Measurements from ENCODE around the gene QRICH2. TPM values are rescaled to one million over a fixed set of nuclear protein-coding genes. Genes with fewer than 3 reads are reported as not detected.

QRICH2 gene
- total RNA-seq, 1 donor from 2014 or later = 18.5 TPM

- Mint-ChIP-seq H3K9me3 (ENCODE audit: low read depth) (no peaks in the 10 kb centered on the region), H3K4me1 (ENCODE audit: low read depth) (peaks cover 35% of the 10 kb centered on the region), H3K36me3 (ENCODE audit: insufficient read depth) (peaks cover 4% of the 10 kb centered on the region), H3K4me3 (ENCODE audit: low read depth) (peak overlapping the region; percentile 82), H3K27ac (peak overlapping the region; percentile 89), H3K27me3 (no peaks in the 10 kb centered on the region)
- TF ChIP-seq, protein P1, sequence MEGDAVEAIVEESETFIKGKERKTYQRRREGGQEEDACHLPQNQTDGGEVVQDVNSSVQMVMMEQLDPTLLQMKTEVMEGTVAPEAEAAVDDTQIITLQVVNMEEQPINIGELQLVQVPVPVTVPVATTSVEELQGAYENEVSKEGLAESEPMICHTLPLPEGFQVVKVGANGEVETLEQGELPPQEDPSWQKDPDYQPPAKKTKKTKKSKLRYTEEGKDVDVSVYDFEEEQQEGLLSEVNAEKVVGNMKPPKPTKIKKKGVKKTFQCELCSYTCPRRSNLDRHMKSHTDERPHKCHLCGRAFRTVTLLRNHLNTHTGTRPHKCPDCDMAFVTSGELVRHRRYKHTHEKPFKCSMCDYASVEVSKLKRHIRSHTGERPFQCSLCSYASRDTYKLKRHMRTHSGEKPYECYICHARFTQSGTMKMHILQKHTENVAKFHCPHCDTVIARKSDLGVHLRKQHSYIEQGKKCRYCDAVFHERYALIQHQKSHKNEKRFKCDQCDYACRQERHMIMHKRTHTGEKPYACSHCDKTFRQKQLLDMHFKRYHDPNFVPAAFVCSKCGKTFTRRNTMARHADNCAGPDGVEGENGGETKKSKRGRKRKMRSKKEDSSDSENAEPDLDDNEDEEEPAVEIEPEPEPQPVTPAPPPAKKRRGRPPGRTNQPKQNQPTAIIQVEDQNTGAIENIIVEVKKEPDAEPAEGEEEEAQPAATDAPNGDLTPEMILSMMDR (IDR thresholded peaks at IDR 0.05; ENCODE audit: unreplicated experiment) = no peak
- no peak for DNase-seq (ENCODE audit: low spot score, unreplicated experiment)
Measured at GRCh38 chr17:76267051-76267576, 41.0 kb downstream of the QRICH2 start.

GRCh38 chr17:76266244-76266938 lies 41.7 kb downstream of the QRICH2 start:
- peak overlapping the region; percentile 82 for H3K4me3 Mint-ChIP-seq (ENCODE audit: low read depth)
- TF ChIP-seq, protein P1 (IDR thresholded peaks at IDR 0.05; ENCODE audit: unreplicated experiment) = no peak
- H3K9me3 Mint-ChIP-seq (ENCODE audit: low read depth) = no peaks in the 10 kb centered on the region
- H3K27ac Mint-ChIP-seq = peak overlapping the region; percentile 89
- no peak for DNase-seq (ENCODE audit: low spot score, unreplicated experiment)
- no peaks in the 10 kb centered on the region for H3K27me3 Mint-ChIP-seq
- peaks cover 4% of the 10 kb centered on the region for H3K36me3 Mint-ChIP-seq (ENCODE audit: insufficient read depth)
- peaks cover 40% of the 10 kb centered on the region for H3K4me1 Mint-ChIP-seq (ENCODE audit: low read depth)

GRCh38 chr17:76265624-76266243 lies 42.3 kb downstream of the QRICH2 start:
- Mint-ChIP-seq H3K27ac (no peak overlapping the region), H3K36me3 (ENCODE audit: insufficient read depth) (peaks cover 4% of the 10 kb centered on the region), H3K9me3 (ENCODE audit: low read depth) (no peaks in the 10 kb centered on the region), H3K27me3 (no peaks in the 10 kb centered on the region), H3K4me3 (ENCODE audit: low read depth) (peak overlapping the region; percentile 82), H3K4me1 (ENCODE audit: low read depth) (peaks cover 44% of the 10 kb centered on the region)
- peak; percentile 41 for DNase-seq (ENCODE audit: low spot score, unreplicated experiment)
- TF ChIP-seq, protein P1 (IDR thresholded peaks at IDR 0.05; ENCODE audit: unreplicated experiment) = no peak

- peak within 1 kb of the TSS; percentile 96 for H3K27ac Mint-ChIP-seq
- peaks cover 44% of the 10 kb centered on the region for H3K4me1 Mint-ChIP-seq (ENCODE audit: low read depth)
- TF ChIP-seq, protein P1 (IDR thresholded peaks at IDR 0.05; ENCODE audit: unreplicated experiment) = no peak
- H3K27me3 Mint-ChIP-seq = no peaks in the 10 kb centered on the region
- no peaks in the 10 kb centered on the region for H3K9me3 Mint-ChIP-seq (ENCODE audit: low read depth)
- peak; percentile 99 for DNase-seq (ENCODE audit: low spot score, unreplicated experiment)
- H3K4me3 Mint-ChIP-seq (ENCODE audit: low read depth) = peak within 1 kb of the TSS; percentile 82
- H3K36me3 Mint-ChIP-seq (ENCODE audit: insufficient read depth) = peaks cover 4% of the 10 kb centered on the region
Measured at GRCh38 chr17:76264755-76265623, 43.1 kb downstream of the QRICH2 start, which contains the start of gene UBALD2. Gene UBALD2, plus strand, starts transcription at chr17:76265348. Its CDS starts 158 bp downstream, at chr17:76265506.

DNA sequence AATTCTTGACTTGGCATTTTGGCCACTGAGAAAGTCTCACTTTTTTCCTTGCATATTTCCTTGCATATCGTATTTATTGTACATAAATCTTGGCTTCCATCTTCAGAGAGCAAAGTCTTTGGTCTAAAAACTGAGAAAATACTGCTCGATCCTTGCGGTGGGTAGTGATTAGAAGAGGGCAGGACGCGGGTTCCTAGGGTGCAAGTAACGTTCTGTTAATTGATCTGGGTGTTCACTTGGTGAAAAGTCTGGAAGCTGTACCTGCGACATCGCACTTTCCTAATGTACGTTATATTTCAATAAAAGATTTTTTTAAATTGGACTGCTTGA lies 43.7 kb downstream of the QRICH2 start:
- peak overlapping the region; percentile 65 for H3K4me3 Mint-ChIP-seq (ENCODE audit: low read depth)
- TF ChIP-seq, protein P1 (IDR thresholded peaks at IDR 0.05; ENCODE audit: unreplicated experiment) = no peak
- H3K4me1 Mint-ChIP-seq (ENCODE audit: low read depth) = peaks cover 48% of the 10 kb centered on the region
- no peak for DNase-seq (ENCODE audit: low spot score, unreplicated experiment)
- no peaks in the 10 kb centered on the region for H3K9me3 Mint-ChIP-seq (ENCODE audit: low read depth)
- H3K36me3 Mint-ChIP-seq (ENCODE audit: insufficient read depth) = peaks cover 4% of the 10 kb centered on the region
- no peaks in the 10 kb centered on the region for H3K27me3 Mint-ChIP-seq
- H3K27ac Mint-ChIP-seq = peak overlapping the region; percentile 96
